Right kidney (tissue), 1 donor: Measurements from ENCODE around the gene KRT82.
"Not testable (repeated sequence)": the region's sequence is repeated elsewhere in the genome, so short reads cannot be mapped to it uniquely, and the experiment has no call there.

Source experiments
- DNase-seq: peaks from one replicate; pipeline ENCODE4 v3.0.0-alpha.2; 2016

KRT82 gene

DNA sequence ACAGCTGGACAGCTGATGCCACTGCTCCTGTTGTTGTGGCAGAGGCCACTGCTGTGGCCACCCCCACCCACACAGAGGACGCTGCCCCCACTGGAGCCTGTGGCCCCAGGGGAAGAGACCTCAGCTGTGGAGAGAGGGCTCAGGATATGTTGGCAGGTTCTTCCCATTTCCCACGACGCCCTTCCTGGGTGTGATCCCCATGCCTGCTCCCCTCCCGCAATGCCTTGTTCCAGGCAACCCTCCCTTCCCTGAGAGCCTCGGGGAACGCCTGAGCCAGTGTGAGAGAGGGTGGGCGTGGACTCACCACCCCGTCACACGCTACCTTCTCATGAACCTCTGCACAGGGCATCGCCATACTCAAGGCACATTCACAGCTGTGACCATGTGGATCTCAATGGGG, 5.7 kb upstream of the KRT82 start:
- no peak for DNase-seq

DNA sequence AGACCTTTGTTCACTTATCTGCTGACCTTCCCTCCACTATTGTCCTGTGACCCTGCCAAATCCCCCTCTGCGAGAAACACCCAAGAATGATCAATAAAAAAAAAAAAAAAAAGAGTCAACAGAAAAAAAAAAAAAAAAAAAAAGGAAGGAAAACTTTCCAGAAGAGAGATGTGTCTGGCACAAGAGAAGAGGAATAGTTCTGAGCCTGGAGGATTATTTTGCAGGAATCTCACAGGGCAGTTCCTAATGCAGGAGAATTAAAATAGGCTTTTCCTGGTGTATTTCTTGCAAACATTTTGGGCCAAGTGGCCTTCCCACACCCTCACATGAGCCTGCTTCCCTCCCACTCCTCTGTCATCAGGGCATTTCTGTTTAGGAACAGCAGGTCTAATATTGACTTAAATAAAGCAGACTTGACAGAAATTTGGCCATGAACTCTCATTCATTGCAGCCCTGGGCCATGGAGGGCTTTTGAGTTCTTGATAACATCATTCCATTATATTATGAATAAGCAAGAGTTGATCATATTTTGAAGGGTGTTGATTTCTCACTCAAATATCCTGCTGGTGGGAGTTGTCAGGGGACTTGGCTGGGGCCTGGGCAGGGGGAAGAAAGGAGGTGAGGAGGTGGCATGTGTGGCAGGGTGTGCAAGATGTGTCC, 4.6 kb upstream of the KRT82 start:
- not testable (repeated sequence) for DNase-seq

DNA sequence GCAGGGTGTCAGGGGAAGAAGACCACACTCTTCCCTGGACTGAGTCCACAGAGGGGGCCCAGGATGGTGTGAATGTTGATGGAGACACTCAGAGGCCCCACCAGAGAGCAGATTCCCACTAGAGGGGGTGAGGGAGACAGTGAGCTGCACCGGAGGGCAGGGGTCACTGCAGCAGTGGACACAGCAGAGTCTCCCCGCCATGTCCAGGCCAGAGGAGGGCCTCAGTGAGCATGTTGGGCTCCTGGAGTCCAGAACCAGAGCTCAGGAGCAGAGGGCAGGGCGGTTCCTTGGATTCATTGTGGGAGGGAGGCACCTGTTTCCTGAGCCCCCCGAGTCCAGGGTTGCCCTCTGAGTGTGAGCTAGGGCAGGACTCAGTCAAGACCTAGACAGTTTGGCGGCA, 1.8 kb upstream of the KRT82 start:
- DNase-seq = no peak

DNA sequence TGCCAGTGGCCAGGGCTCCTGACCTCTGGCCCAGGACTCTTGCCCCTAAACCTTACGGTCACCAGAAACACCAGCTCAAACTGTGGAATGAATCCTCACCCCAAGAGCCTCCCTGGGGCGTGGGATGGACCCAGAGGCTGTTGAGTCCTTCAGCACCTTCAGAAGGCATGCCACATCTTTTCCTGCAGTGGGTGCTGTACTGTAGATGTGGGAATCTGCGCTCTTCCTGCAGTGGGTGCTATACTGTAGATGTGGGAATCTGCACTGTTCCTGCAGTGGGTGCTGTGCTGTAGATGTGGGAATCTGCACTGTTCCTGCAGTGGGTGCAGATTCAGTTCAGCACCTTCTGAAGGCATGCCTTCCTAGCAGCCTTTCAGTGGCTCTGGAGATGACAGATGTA, 1.2 kb downstream of the KRT82 start:
- DNase-seq = no peak

DNA sequence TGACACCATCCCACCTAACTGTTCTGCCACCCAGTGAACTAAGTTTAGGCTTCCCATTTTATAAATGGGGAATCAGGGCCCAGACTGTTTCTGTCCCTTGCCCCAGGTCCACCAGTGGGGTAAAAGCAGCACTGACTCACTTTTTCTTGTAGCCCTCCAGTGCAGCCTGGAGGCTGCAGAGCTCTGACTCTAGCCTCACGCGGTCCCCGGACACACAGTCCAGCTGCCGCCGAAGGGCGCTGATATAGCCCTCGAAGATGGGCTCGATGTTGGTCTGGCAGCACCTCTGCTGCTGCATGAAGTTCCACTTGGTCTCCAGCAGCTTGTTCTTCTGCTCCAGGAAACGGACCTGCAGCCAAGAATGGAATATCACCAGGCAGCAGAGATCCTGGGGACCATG, 2.6 kb downstream of the KRT82 start:
- DNase-seq = no peak

DNA sequence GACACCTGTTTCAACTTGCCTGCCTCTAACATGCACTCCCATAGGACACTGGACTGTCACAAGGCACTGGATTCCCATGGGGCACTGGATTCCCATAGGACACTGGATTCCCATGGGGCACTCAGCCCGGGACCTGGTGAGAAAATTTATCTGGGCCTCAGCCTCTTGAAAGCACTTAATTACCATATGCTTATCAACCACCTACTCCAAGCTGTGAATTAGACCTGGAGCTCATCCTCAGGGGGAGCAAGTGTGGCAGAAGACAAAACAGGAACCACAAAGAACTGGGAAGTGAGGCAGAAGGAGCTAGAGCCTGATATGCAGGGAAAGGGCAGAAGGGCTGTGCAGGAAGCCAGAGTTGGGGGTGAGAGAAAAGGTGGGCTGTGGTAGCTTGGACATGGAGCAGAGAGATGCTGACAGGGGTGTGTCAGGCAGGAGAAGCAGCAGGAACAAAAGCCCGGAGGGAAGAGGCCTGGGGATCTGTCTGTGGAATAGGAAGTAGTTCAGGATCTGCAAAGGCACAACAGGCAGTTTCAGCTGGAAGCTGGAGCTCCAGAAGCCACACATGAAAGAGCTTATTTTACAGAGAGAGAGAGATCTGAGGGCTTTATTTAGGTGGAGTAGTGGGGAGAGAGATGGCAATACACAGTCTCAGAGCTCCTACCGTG, 3.1 kb downstream of the KRT82 start:
- no peak for DNase-seq

DNA sequence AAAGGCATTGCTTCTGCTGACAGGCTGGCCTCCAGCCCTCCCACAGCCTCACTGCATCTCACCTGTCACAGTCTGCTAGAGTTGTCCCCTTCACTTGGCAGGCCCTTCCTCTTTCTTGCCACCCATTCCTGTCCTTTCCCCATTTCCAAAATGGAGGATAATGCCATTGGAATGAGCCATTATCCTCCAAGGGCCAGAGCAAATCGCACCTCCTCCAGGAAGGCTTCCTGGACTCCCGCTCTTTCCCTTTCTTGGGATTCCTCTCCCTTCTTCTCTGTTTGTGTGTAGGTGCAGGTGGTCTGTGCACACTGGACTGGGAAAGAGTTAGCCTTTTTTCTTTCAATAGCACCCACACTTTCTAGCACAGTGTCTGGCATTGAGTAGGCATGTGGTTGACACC, 3.8 kb downstream of the KRT82 start:
- no peak for DNase-seq

DNA sequence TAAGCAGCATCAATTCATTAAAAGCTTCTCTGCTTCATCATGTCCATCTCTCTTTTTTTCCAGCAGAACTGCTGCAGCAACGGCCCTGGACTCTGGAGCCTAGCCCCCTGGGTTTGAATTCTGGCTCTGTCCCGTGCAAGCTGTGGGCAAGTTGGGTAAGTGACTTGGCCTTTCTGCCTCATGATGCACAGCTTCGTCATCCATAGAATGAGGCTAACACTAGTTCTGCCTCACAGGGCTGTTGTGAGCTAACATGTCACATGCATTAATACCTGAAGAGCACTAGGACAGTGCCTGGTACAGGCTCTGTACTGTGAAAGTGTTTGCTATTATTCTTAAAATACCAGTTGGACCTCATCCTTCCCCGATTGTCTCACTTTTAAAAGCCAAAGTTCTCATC, 4.2 kb downstream of the KRT82 start:
- DNase-seq = no peak

DNA sequence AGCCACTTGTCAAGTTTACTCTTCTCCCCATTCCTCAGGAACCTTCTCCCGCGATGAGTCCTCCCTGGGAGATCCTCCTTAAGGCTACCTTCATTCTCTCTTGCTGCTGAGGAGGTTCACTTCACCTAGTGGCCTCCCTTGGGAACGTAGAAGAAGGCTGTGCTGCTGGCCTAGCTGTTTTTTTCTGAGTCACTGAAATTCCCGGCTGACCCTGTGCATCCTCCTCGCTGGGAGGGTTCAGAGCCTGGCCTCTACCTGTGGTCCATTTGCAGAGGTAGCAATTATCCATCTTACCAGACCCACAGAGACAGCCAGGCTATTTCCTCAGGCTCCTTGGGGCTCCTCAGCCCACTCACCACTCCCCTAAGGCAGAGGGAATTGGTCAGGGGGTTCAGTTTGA, 4.6 kb downstream of the KRT82 start:
- DNase-seq = no peak

DNA sequence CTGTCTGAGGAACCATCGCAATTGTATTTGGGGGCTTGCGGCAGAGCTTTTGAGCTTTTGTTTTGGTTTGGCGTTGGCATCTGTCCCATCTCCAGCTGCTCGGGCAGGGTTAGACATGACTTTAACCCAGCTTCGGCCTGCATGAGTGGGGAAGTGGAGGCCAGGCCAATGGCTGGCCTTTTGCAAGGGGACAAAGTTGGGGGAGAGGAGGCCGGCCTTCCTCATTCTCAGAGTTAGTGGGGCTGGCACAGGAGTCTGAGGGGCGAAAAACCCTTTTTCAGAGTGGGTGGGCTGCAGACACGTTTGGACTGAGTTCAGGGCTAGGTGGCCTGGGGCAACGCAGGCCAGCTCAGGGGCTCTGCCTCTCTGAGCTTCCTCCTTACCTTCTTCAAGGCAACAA, 5.2 kb downstream of the KRT82 start:
- DNase-seq = no peak

DNA sequence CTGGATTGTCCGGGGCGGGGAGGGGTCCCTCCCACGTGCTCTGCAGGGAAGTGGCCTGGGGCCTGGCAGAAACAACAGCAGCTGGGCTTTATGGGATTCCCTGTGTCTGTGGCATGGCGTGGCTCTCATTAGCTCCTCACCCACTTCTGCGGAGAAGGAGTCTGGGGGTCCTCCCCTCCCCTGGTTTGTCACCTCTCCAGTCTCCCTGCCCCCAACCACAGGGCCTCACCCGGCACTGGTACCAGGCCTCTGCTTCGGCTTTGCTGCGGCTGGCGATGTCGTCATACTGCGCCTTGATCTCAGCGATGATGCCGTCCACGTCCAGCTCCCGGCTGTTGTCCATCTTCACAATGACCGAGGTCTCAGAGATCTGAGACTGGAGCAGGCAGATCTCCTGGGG, 6.4 kb downstream of the KRT82 start:
- no peak for DNase-seq

DNA sequence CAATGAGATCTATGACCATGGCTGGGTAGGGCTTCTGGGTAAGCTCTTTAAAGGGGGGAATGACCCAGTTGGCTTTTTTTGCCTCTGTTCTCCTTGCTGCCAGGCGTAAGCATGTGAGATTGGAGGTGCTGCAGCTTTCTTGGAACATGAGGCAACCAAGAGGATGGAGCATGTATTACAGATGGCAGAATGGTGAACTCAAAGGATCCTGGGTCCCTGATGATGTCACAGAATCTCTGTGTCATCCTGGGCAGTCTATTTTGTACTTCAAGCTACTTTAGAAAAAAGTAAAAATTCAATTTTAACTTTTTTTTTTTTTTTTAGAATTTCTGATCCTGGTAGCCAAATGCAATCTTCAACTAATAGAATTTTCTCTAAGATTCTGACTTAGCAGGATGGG, 8.0 kb downstream of the KRT82 start:
- DNase-seq = no peak

DNA sequence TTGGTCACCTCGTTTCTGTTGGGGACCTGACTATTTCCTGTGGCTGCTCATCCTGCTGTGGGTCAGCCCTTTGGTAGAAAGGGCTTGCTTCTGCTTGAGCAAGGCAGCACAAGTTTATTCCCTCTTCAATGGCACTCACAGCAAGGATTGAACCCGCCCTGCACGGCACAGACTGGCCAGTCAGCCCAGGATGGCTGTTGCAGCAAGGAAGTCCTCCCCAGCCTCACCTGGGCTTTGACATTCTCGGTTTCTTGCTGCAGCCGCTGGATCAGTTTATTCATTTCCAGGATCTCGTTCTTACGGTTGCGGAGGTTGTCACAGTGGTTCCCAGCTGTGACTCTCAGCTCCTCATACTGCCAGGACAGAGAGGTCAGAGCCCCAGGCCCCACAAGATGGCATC, 9.5 kb downstream of the KRT82 start:
- no peak for DNase-seq

DNA sequence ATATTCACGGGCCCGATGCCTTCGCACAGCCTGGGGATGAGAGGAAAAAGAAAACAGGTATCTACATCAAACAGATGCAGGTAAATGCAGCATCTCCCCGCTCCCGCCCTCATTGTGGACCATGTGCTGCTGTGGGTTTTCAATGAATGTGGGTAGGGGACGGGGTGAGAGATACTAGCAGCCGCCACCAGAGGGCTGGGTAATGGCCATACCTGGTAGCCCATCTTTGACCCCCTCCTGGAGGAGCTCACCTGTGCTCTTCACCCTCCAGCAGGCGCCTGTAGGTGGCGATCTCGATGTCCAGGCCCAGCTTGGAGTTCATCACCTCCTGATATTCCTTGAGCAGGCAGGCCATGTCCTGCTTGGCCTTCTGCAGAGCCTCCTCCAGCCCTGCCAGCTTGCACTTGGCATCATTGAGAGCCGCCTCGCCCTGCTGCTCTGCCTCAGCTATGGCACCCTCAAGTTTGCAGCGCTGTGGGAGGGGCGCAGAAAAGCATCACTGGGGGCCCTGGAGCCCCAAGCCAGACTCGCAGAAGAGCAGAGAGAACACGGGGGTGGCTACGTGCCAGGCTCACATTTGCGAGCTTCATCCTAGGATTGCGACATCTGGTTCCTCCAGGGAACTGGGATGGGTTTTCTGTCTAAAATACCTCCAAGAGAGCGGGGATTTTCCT, 10.2 kb downstream of the KRT82 start:
- no peak for DNase-seq

DNA sequence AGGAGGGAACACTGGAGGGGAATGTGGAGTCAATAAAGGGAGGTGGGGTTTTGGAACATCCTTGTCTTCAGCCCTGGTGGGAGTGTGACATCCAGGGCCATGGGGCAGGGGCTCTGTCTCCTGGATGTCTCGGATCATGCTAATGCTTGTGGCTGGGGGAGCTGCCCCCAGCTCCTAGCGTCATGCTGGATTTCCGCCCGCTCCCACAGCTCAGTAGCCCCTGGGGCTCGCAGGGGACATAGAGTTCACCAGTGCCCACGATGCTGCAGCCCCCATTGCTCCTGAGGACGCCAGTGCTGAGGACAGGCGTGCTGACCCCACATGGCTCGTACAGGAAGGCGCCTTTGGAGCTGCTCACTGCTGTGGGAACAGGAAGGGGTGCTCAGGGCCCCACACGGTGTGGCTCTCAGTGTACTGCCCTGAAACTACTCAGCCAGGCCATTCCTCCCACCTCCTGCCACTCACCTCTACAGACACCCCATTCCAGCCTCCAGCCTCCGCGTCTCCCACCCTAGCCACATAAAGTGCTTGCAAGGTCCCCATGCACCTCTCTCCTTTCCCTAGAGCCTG, 11.2 kb downstream of the KRT82 start:
- DNase-seq = no peak

DNA sequence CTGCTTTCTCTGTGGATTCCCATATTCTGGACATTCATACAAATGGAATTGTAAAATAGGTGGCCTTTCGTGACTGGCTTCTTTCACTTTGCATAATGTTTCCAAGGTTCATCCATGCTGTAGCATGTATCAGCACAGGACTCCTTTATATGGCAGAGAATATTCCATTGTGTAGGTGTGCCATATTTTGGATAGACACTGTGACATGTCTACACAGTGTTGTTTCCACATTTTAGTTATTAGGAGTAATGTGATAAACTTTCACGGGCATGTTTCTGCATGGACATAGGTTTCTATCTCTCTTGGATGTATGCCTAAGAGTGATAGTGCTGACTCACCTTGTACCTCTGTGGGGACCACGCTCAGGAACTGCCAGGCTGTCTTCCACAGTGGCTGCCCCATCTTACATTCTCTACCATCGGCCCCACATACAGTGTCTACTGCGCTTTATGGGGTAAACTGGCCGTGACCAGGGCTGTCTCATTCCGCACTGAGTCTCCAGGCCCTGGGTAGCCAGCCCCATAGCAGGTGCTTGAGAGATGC, 13.6 kb downstream of the KRT82 start:
- no peak for DNase-seq

DNA sequence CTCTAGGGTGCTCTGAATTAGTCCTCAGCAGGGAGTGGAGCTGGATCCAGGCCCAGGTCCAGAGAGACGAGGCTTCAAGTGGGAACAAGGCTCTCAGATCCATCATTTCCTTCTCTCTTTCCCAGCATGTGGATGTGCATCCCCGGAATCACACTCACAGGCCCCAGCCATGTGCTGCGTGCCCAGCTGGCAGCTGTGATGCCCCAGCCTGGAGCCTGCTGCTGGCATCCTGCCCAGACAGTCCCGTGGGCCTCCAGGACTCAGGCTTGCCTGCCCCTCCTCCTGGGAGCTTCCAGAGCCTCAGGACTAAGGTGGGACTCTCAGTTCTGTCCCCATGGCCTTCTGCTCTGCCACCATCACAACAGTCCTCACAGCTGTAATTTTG, 14.5 kb downstream of the KRT82 start:
- no peak for DNase-seq

DNA sequence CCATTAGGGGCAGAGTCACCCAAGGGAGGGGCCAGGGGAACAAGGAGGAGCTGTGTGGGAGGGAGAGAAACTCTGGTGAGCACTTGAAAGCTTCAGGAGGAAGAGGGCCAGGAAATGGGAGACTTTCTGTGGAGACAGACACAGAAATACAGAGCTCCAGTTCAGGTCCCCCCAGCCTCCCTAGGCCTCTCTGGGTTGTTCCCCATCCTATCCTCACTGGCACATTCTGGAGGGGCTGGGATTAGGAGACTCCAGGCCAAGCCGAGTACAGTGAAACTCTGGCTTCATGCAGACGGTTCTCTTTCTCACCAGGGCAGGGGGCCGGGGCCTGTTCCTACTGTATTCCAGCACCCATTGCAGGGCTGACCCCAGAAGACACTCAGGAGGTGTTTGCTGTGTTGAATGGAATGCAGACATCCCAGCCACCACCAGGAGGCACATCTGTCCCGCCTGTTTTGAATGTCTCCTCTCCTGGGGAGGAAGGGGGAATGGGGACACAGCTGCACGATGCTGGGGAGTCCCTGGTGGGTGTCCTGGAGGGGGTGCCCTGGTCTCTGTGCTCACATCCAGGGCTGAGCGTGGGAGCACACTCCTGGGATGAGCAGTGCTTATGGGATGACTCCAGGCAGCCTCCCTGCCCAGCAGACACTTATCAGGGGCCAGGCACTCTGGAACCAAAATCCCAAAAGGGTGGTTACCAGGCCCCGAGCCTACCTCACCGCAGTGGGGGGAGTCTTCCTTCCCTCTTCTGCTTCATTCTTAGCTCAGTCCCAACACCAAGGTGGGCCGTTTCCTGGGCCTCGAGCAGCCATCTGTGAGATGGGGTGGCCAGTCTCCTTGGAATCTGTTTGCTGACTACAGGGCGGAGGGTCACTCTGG, 15.2 kb downstream of the KRT82 start:
- no peak for DNase-seq

DNA sequence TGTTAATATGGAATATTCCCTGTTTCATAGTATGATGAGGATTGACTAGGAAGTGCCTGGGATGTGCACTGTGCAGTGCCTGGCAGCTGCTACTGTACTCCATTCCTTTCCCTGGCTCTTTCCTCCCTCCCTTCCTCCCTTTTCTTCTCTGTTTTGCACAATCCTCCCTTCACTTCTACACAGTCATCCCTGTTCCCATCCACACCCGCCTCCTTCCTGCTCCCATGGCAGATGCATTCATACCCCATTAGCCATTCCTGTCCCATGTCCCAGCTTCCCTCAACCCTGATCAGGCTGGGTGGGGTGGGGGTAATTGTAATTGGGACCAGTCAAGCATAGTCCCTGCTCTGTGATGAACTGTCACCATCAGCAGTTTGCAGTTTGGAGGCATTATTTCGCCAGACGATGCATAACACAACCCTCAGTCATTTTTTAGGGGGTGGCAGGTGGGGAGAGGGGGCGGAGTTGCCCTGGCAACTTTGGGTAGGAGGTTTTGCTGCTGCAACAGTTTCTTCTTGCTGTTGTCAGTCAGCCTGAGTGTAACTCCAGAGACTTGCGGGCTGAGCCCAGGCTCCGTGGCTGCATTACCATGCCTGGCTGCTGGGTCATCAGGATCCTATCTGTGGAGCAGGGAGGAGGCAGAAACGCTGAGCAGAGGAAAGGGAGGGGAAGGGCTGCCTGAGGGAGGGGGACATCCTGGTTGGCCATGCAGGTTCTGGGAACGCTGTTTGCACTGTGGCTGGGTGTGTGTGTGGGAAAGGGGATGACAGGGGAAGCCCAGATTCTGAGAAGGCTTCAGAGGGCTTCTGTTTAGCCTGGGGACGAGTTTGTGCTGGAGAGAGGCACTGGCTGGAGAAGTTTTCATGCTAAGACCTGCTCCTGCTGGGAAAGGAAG, 16.6 kb downstream of the KRT82 start:
- no peak for DNase-seq

DNA sequence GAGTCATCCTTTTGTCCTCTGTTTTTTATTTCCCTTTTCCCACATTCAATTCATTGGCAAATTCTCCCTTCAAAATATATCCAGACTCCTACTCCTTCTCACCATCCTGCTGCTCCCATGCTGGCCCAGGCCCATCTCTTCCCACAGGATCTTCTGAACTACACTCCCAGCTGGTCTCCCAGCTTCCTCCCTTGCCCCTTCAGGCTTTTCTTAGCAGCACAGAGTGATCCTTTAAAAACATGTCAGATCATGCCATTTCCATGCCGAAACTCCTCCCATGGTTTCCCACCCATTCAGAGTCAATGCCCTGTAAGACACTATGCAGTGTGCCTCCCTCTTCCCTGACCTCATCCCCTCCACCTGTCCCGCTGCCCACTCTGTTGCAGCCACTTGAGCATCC, 18.3 kb downstream of the KRT82 start:
- no peak for DNase-seq

DNA sequence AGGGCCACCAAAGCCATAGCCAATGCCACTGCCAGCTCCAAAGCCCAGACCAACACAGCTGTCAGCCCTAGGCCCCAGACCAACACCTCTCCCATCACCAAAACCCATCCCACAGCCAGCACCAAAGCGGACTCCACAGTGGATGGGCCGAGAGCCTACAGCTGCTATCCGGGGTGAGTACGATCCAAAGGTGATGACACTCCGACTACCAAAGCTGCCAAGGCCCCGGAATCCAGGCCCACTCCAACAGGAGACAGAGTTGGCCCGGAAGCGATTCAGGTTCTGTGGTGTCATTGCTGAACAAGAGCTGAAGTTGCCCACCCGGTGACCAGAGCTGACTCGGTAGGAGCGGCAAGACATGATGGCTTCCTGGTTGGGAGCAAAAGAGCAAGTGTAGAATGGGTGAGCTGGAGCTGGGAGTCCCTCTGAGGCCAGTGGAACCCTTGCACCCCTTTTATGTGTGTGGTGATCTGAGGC, 20.9 kb downstream of the KRT82 start, which contains the start of gene KRT84:
TSS of gene KRT84 (minus strand) at position 427 of the 477 bp plus-strand sequence. CDS start at position 360, 67 bp downstream.
- no peak for DNase-seq
